Endothelial cell of umbilical vein (primary cell): ENCODE measurements around the gene ZNF398. TPM values are rescaled to one million over a fixed set of nuclear protein-coding genes. Genes with fewer than 3 reads are reported as not detected.
"Not testable (repeated sequence)": the region's sequence is repeated elsewhere in the genome, so short reads cannot be mapped to it uniquely, and the experiment has no call there.

Source experiments
- BruUV-seq: library from RNA; stranded (reverse); fragments of 400-500 nt; replicated peaks from 2 replicates; lab custom pipeline; 2021; lab: Mats Ljungman, UMichigan
- CTCF ChIA-PET: fragments of 300-600, 350-600 bp; sonication (Branson Sonifier 250); formaldehyde crosslinking; loops from one replicate; lab custom pipeline; 2021; ENCODE audit warnings: antibody characterized with exemption, inconsistent platforms; lab: Charles Lee
- POLR2A ChIA-PET: fragments of 300-600, 350-600 bp; sonication (Branson Sonifier 250); formaldehyde crosslinking; loops from one replicate; lab custom pipeline; 2021; ENCODE audit warnings: antibody characterized with exemption, inconsistent platforms; lab: Charles Lee
- DNase-seq: peaks from one replicate; pipeline ENCODE4 v3.0.0-alpha.2; 2011; ENCODE audit warnings: low read depth, low spot score
- FAIRE-seq: peaks from 2 replicates; lab custom pipeline; 2011; peaks lifted over from hg19 to GRCh38; lab: Jason Lieb, UNC
- H2AFZ ChIP-seq: 2 replicates; pipeline ENCODE4 v1.6.0; 2012; ENCODE audit warnings: low read depth, low read length, control low read depth, inconsistent platforms
- H3K27ac ChIP-seq: 2 replicates; pipeline ENCODE4 v1.5.1; 2011; ENCODE audit warnings: low read depth, mild to moderate bottlenecking, control low read depth, low read length, moderate library complexity; ENCODE audit not compliant: insufficient read depth
- H3K27me3 ChIP-seq, 2 experiments: 2 replicates each; pipeline versions ENCODE4 v1.6.0 to v1.6.1; 2011; ENCODE audit warnings: low read length in 2 of 2, mixed read lengths in 1 of 2; ENCODE audit not compliant: control insufficient read depth in 2 of 2, insufficient read depth in 2 of 2
- H3K36me3 ChIP-seq, 2 experiments: 2 replicates in 1 of 2; 3 replicates in 1 of 2; pipeline ENCODE4 v1.5.1; 2011; ENCODE audit warnings: low read length in 2 of 2, mild to moderate bottlenecking in 1 of 2, moderate library complexity in 1 of 2; ENCODE audit not compliant: control insufficient read depth in 2 of 2, insufficient read depth in 2 of 2; ENCODE audit errors: extremely low read depth in 1 of 2
- H3K4me1 ChIP-seq: 3 replicates; pipeline ENCODE4 v1.5.1; 2011; ENCODE audit warnings: mild to moderate bottlenecking, low read length; ENCODE audit not compliant: control insufficient read depth, insufficient read depth; ENCODE audit errors: extremely low read depth
- H3K4me2 ChIP-seq: 2 replicates; pipeline ENCODE4 v1.6.1; 2011; ENCODE audit warnings: low read length, control low read depth, mixed read lengths; ENCODE audit not compliant: insufficient read depth
- H3K4me3 ChIP-seq, 3 experiments: fragments of 200-600 bp in 1 of 3; sonication (generic), shearing (Covaris generic) in 1 of 3; replicated peaks in 1 of 3; 2 replicates each; pipeline ENCODE4 v1.5.1; 2011 to 2016; ENCODE audit warnings: control low read depth in 3 of 3, low read length in 3 of 3, mild to moderate bottlenecking in 2 of 3, inconsistent platforms in 1 of 3, low read depth in 1 of 3, moderate library complexity in 1 of 3; ENCODE audit not compliant: insufficient read depth in 1 of 3
- H3K79me2 ChIP-seq: 2 replicates; pipeline ENCODE4 v1.6.0; 2012; ENCODE audit warnings: low read length, inconsistent platforms; ENCODE audit not compliant: control insufficient read depth, insufficient read depth
- H3K9ac ChIP-seq: replicated peaks from 2 replicates; pipeline ENCODE3; 2011; ENCODE audit warnings: low read length, control low read depth; ENCODE audit not compliant: insufficient read depth; ENCODE audit errors: extremely low read depth
- H3K9me1 ChIP-seq: replicated peaks from 3 replicates; pipeline ENCODE4 v1.6.0; 2011; ENCODE audit warnings: mild to moderate bottlenecking, low read length; ENCODE audit not compliant: control insufficient read depth, insufficient read depth; ENCODE audit errors: extremely low read depth
- H3K9me3 ChIP-seq: replicated peaks from 2 replicates; pipeline ENCODE4 v1.5.1; 2012; ENCODE audit warnings: low read length, inconsistent platforms; ENCODE audit not compliant: control insufficient read depth, insufficient read depth
- H4K20me1 ChIP-seq: replicated peaks from 2 replicates; pipeline ENCODE3; 2011; ENCODE audit warnings: mild to moderate bottlenecking, low read length; ENCODE audit not compliant: control insufficient read depth, insufficient read depth; ENCODE audit errors: extremely low read depth
- CTCF ChIP-seq, 2 donors: IDR thresholded peaks; 1 replicate in 1 of 2; 2 replicates in 1 of 2; pipeline ENCODE4 v1.5.1; 2011; ENCODE audit warnings: low read length in 2 of 2, mild to moderate bottlenecking in 2 of 2, moderate library complexity in 2 of 2, control low read depth in 1 of 2, inconsistent platforms in 1 of 2, low read depth in 1 of 2; ENCODE audit not compliant: insufficient read depth in 1 of 2; ENCODE audit errors: extremely low read depth in 1 of 2
- EZH2 ChIP-seq: IDR thresholded peaks from 2 replicates; pipeline ENCODE4 v1.6.1; 2012; ENCODE audit warnings: borderline replicate concordance, low read depth, mild to moderate bottlenecking, moderate library complexity, low read length, inconsistent platforms; ENCODE audit not compliant: severe bottlenecking
- FOS ChIP-seq: IDR thresholded peaks from 2 replicates; pipeline ENCODE4 v1.6.1; 2011; ENCODE audit warnings: mild to moderate bottlenecking, low read length, moderate library complexity, borderline replicate concordance; ENCODE audit not compliant: insufficient read depth
- GATA2 ChIP-seq: IDR thresholded peaks from 2 replicates; pipeline ENCODE4 v1.7.0; 2011; ENCODE audit warnings: low read depth, mild to moderate bottlenecking, moderate library complexity, mixed read lengths, low read length; ENCODE audit not compliant: insufficient read length, insufficient read depth
- JUN ChIP-seq: IDR thresholded peaks from 2 replicates; pipeline ENCODE4 v1.6.1; 2011; ENCODE audit warnings: borderline replicate concordance, low read depth; ENCODE audit not compliant: insufficient read length, insufficient read depth
- MAX ChIP-seq: IDR thresholded peaks from 2 replicates; pipeline ENCODE4 v1.6.1; 2011; ENCODE audit not compliant: insufficient read depth, insufficient read length
- MYC ChIP-seq: IDR thresholded peaks from one replicate; pipeline ENCODE4 v1.6.1; 2011; ENCODE audit warnings: mild to moderate bottlenecking, low read depth, low read length
- POLR2A ChIP-seq: IDR thresholded peaks from 2 replicates; pipeline ENCODE4 v1.6.1; 2012; ENCODE audit warnings: low read depth, mild to moderate bottlenecking, control low read depth, low read length
- POLR2AphosphoS5 ChIP-seq: IDR thresholded peaks from 2 replicates; pipeline ENCODE4 v1.6.1; 2012; ENCODE audit warnings: low read depth, mild to moderate bottlenecking, control low read depth, low read length, moderate library complexity; ENCODE audit not compliant: insufficient read depth
- dilution Hi-C: fragments of 300-500 bp; cut with MboI; formaldehyde crosslinking; loops from one replicate; pipeline ENCODE4 v1.15.0; 2019; ENCODE audit warnings: low sequenced_read_pairs; ENCODE audit not compliant: extremely low pct_ligation_motif_present
- intact Hi-C: fragments of 100-400 bp; cut with micrococcal nuclease; formaldehyde crosslinking; loops from one replicate; pipeline ENCODE4 v1.10.0; 2022
- polyA plus RNA-seq, 4 experiments: library from polyadenylated mRNA; depleted of rRNA in 3 of 4; stranded (reverse) in 3 of 4; unstranded in 1 of 4; fragments of >200 nt; gene quantifications; 2 replicates each; pipeline versions ENCODE4 v1.2.1 to v1.2.3, GENCODE V29; 2011 to 2012; ENCODE audit warnings: missing spikeins in 1 of 4
- total RNA-seq: library from RNA; stranded (reverse); gene quantifications from 2 replicates; pipeline ENCODE4 v1.2.3, GENCODE V29; 2021

ZNF398 gene
- total and polyA plus RNA-seq, 2 donors (not counting 3 experiments of a cell fraction or from before 2014, with no cell fraction given), result 7.5 to 10.6 TPM

GRCh38 chr7:149226366-149226765 lies 79.1 kb downstream of the ZNF398 start:
- H3K9me1 ChIP-seq, H3K4me1 ChIP-seq, H3K79me2 ChIP-seq, H3K27me3 ChIP-seq, FAIRE-seq, dilution Hi-C loops, H3K4me3 ChIP-seq, H4K20me1 ChIP-seq, intact Hi-C loops, H3K27ac ChIP-seq, BruUV-seq, POLR2A ChIA-PET, DNase-seq, H3K9me3 ChIP-seq, H3K4me2 ChIP-seq, H3K9ac ChIP-seq, H2AFZ ChIP-seq: not testable (repeated sequence)
- peaks cover 2 to 16% of the 10 kb centered on the region in 2 experiments for H3K36me3 ChIP-seq
- CTCF ChIA-PET, result interaction anchor here (1.6 kb wide), 1 partner anchor 31 kb away, joined by 3 read pairs; the partner anchor contains the start of gene ZNF282

GRCh38 chr7:149226840-149227494 lies 79.7 kb downstream of the ZNF398 start:
- H3K9me3 ChIP-seq, result no peaks in the 10 kb centered on the region
- H3K9ac ChIP-seq, result no peak overlapping the region
- FAIRE-seq (no peak), DNase-seq (no peak)
- no peaks in the 10 kb centered on the region for H3K4me1 ChIP-seq
- ChIA-PET CTCF (no interaction called here), POLR2A (no interaction called here)
- BruUV-seq, result no TSS peak
- no peak overlapping the region for H3K27ac ChIP-seq
- no peaks in the 10 kb centered on the region for H4K20me1 ChIP-seq
- H2AFZ ChIP-seq, result no peak overlapping the region
- no peak for TF ChIP-seq MYC
- no peak for TF ChIP-seq MAX
- no peak for TF ChIP-seq GATA2
- TF ChIP-seq POLR2A, result no peak
- no peak for TF ChIP-seq EZH2
- no peak for TF ChIP-seq JUN
- TF ChIP-seq FOS, result no peak
- TF ChIP-seq CTCF (IDR thresholded peaks at IDR 0.05; ENCODE audit: extremely low read depth in 1 of 2, insufficient read depth in 1 of 2, low read depth in 1 of 2, low read length in 2 of 2), result no peak
- no peak for TF ChIP-seq POLR2AphosphoS5
- dilution Hi-C loops (no loop called here), intact Hi-C loops (no loop called here)
- H3K79me2 ChIP-seq, result no peaks in the 10 kb centered on the region
- no peaks in the 10 kb centered on the region for H3K9me1 ChIP-seq
- H3K27me3 ChIP-seq, result no peaks in the 10 kb centered on the region
- peaks cover 2 to 13% of the 10 kb centered on the region in 2 experiments for H3K36me3 ChIP-seq
- H3K4me2 ChIP-seq, result no peak overlapping the region
- no peak overlapping the region for H3K4me3 ChIP-seq
